ENCODE data around the gene CLIC4. TPM values are rescaled to one million over a fixed set of nuclear protein-coding genes. Genes with fewer than 3 reads are reported as not detected.

The CLIC4 gene
- 254 and 311 TPM in 2 replicates for total RNA-seq

DNA sequence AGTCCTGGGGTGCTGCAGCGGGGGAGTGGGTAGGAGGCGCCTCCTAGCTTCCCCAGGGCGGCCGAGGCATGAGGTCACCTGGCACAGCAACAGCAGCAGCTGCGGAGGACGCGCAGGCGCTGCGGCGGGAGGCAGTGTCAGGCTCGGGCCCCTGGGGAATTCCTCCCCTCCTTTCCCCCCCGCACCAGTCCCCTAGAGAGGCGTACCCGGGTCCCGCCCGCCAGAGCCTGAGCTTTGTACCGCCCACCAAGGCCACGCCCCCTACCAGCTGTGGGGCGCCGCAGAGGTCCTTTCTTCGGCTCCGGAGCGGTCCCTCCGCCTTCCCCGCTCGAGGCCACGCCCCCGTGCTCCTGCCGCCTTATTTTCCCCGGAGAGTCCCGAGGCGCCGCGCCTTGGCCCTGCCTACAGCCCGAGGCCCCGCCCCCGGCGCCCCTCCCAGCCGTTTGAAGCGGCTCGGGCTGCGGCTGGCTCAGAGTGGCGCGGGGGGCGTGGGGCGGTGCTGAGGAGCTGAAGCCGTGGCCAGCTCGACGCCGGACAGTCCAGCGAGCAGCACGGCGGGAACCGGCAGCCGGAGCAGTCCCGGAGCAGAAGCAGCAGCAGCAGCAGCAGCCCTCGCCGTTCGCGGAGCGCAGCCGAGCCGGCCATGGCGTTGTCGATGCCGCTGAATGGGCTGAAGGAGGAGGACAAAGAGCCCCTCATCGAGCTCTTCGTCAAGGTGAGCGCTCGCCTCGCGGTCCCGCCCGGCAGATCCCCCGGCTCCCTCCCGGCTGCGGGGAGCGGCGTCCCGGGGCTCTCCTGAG is at the start of gene CLIC4:
CLIC4 (plus strand) TSS at position 537 of the 800 bp plus-strand sequence; CDS start at position 644, 107 bp downstream.

Other genes with a start within 250 kb of the CLIC4 start
- 2.2 and 6.9 TPM in 2 replicates for gene RCAN3, start 242.6 kb upstream of the CLIC4 start, total RNA-seq
- gene NCMAP, start 189.4 kb upstream of the CLIC4 start, total RNA-seq, result not detected in 2 replicates
- 29.6 and 44.1 TPM in 2 replicates for gene SRRM1, start 102.1 kb upstream of the CLIC4 start, total RNA-seq
- not detected in 2 replicates for gene RUNX3, start 184.8 kb downstream of the CLIC4 start, total RNA-seq